ENCODE results near the gene DUSP15.
"Not testable (repeated sequence)": the region's sequence is repeated elsewhere in the genome, so short reads cannot be mapped to it uniquely, and the experiment has no call there.

DUSP15 gene

GRCh38 chr20:31822421-31823330 lies 47.7 kb downstream of the DUSP15 start:
- DNase-seq (ENCODE audit: low read depth) = no peak

GRCh38 chr20:31821427-31821826 lies 48.9 kb downstream of the DUSP15 start:
- DNase-seq (ENCODE audit: low read depth) = no peak

- DNase-seq (ENCODE audit: low read depth) = no peak
Measured at GRCh38 chr20:31820228-31820627, 50.1 kb downstream of the DUSP15 start.

GRCh38 chr20:31819083-31819784 lies 51.1 kb downstream of the DUSP15 start, which contains the start of gene MYLK2:
Gene MYLK2, plus strand, starts transcription at chr20:31819356. Its CDS starts 225 bp downstream, at chr20:31819581.
- DNase-seq (ENCODE audit: low read depth) = no peak

GRCh38 chr20:31818376-31818908 lies 51.9 kb downstream of the DUSP15 start:
- DNase-seq (ENCODE audit: low read depth) = no peak

GRCh38 chr20:31817461-31817860 lies 52.9 kb downstream of the DUSP15 start:
- DNase-seq (ENCODE audit: low read depth) = no peak

GRCh38 chr20:31816221-31816620 lies 54.1 kb downstream of the DUSP15 start:
- no peak for DNase-seq (ENCODE audit: low read depth)

- no peak for DNase-seq (ENCODE audit: low read depth)
Measured at GRCh38 chr20:31815408-31816188, 54.7 kb downstream of the DUSP15 start.

- not testable (repeated sequence) for DNase-seq (ENCODE audit: low read depth)
Measured at GRCh38 chr20:31814142-31814541, 56.2 kb downstream of the DUSP15 start.

GRCh38 chr20:31813611-31814010 lies 56.7 kb downstream of the DUSP15 start:
- no peak for DNase-seq (ENCODE audit: low read depth)

GRCh38 chr20:31811796-31812728 lies 58.3 kb downstream of the DUSP15 start:
- DNase-seq (ENCODE audit: low read depth) = no peak

- DNase-seq (ENCODE audit: low read depth) = no peak
Measured at GRCh38 chr20:31811198-31811597, 59.1 kb downstream of the DUSP15 start.
